ENCODE measurements around the gene IL1RAPL2. TPM values are rescaled to one million over a fixed set of nuclear protein-coding genes. Genes with fewer than 3 reads are reported as not detected.

IL1RAPL2 gene
- total and polyA plus RNA-seq, 2 of the 8 experiments (the other 6 are each of a cell fraction or from before 2014, with no cell fraction given), result 0.20 to 1.3 TPM

DNA sequence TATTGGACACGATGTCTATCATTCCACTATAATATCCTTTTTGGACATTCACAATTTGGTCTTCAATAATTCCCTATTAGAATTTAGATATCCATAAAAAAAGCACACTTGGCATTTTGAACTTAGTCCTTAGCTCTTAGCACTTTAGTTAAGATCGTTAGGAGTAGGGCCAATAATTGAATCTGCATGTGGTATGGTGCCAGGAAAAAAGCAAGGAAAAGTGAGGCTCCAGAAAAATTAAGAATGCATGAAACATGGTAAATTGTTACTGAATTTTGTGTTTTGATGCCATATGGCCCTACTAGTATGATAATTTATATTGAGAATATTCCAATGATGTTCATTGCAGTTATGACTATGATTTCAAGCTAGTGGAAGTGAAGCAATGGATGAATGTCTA, 708.1 kb downstream of the IL1RAPL2 start (continued):
- TF ChIP-seq, protein P1, sequence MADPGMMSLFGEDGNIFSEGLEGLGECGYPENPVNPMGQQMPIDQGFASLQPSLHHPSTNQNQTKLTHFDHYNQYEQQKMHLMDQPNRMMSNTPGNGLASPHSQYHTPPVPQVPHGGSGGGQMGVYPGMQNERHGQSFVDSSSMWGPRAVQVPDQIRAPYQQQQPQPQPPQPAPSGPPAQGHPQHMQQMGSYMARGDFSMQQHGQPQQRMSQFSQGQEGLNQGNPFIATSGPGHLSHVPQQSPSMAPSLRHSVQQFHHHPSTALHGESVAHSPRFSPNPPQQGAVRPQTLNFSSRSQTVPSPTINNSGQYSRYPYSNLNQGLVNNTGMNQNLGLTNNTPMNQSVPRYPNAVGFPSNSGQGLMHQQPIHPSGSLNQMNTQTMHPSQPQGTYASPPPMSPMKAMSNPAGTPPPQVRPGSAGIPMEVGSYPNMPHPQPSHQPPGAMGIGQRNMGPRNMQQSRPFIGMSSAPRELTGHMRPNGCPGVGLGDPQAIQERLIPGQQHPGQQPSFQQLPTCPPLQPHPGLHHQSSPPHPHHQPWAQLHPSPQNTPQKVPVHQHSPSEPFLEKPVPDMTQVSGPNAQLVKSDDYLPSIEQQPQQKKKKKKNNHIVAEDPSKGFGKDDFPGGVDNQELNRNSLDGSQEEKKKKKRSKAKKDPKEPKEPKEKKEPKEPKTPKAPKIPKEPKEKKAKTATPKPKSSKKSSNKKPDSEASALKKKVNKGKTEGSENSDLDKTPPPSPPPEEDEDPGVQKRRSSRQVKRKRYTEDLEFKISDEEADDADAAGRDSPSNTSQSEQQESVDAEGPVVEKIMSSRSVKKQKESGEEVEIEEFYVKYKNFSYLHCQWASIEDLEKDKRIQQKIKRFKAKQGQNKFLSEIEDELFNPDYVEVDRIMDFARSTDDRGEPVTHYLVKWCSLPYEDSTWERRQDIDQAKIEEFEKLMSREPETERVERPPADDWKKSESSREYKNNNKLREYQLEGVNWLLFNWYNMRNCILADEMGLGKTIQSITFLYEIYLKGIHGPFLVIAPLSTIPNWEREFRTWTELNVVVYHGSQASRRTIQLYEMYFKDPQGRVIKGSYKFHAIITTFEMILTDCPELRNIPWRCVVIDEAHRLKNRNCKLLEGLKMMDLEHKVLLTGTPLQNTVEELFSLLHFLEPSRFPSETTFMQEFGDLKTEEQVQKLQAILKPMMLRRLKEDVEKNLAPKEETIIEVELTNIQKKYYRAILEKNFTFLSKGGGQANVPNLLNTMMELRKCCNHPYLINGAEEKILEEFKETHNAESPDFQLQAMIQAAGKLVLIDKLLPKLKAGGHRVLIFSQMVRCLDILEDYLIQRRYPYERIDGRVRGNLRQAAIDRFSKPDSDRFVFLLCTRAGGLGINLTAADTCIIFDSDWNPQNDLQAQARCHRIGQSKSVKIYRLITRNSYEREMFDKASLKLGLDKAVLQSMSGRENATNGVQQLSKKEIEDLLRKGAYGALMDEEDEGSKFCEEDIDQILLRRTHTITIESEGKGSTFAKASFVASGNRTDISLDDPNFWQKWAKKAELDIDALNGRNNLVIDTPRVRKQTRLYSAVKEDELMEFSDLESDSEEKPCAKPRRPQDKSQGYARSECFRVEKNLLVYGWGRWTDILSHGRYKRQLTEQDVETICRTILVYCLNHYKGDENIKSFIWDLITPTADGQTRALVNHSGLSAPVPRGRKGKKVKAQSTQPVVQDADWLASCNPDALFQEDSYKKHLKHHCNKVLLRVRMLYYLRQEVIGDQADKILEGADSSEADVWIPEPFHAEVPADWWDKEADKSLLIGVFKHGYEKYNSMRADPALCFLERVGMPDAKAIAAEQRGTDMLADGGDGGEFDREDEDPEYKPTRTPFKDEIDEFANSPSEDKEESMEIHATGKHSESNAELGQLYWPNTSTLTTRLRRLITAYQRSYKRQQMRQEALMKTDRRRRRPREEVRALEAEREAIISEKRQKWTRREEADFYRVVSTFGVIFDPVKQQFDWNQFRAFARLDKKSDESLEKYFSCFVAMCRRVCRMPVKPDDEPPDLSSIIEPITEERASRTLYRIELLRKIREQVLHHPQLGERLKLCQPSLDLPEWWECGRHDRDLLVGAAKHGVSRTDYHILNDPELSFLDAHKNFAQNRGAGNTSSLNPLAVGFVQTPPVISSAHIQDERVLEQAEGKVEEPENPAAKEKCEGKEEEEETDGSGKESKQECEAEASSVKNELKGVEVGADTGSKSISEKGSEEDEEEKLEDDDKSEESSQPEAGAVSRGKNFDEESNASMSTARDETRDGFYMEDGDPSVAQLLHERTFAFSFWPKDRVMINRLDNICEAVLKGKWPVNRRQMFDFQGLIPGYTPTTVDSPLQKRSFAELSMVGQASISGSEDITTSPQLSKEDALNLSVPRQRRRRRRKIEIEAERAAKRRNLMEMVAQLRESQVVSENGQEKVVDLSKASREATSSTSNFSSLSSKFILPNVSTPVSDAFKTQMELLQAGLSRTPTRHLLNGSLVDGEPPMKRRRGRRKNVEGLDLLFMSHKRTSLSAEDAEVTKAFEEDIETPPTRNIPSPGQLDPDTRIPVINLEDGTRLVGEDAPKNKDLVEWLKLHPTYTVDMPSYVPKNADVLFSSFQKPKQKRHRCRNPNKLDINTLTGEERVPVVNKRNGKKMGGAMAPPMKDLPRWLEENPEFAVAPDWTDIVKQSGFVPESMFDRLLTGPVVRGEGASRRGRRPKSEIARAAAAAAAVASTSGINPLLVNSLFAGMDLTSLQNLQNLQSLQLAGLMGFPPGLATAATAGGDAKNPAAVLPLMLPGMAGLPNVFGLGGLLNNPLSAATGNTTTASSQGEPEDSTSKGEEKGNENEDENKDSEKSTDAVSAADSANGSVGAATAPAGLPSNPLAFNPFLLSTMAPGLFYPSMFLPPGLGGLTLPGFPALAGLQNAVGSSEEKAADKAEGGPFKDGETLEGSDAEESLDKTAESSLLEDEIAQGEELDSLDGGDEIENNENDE (IDR thresholded peaks at IDR 0.05; ENCODE audit: insufficient replicate concordance, low read length), result no peak
- TF ChIP-seq MAFK (IDR thresholded peaks at IDR 0.05; ENCODE audit: low read depth, low read length) (no peak), SP4 (IDR thresholded peaks at IDR 0.05; ENCODE audit: low read length) (no peak), RAD21 (IDR thresholded peaks at IDR 0.05 in 1 of 2, conservative IDR thresholded peaks at IDR 0.05 in 1 of 2; ENCODE audit: low read depth in 2 of 2, low read length in 2 of 2) (no peak), NRF1 (IDR thresholded peaks at IDR 0.05; ENCODE audit: low read depth, low read length) (no peak), CBX5 (IDR thresholded peaks at IDR 0.05; ENCODE audit: low read depth, low read length) (no peak), TAF1 (IDR thresholded peaks at IDR 0.05; ENCODE audit: low read depth, low read length) (no peak)

Measured in H1 (cell line).